Neural cell (in vitro differentiated cells): ENCODE results near the gene PPM1D. TPM values are rescaled to one million over a fixed set of nuclear protein-coding genes. Genes with fewer than 3 reads are reported as not detected.

ENCODE experiments used
- H2AFZ ChIP-seq: fragments of 200-600, 300-800 bp; sonication (generic), shearing (Covaris generic); 2 replicates; pipeline ENCODE4 v1.6.0; 2014; ENCODE audit warnings: low read depth, mild to moderate bottlenecking, antibody characterized with exemption, low read length, moderate library complexity
- H3F3A ChIP-seq: fragments of 200-600 bp; shearing (Covaris generic); 2 replicates; pipeline ENCODE4 v1.6.1; 2016; ENCODE audit warnings: mild to moderate bottlenecking, moderate library complexity, mixed read lengths, antibody characterized with exemption, low read length; ENCODE audit not compliant: insufficient read depth, poor library complexity, severe bottlenecking
- H3K27ac ChIP-seq: fragments of 200-600, 300-800 bp; sonication (generic), shearing (Covaris generic); 2 replicates; pipeline ENCODE4 v1.5.1; 2014; ENCODE audit warnings: mild to moderate bottlenecking, low read length, moderate library complexity
- H3K27me3 ChIP-seq: fragments of 300-800, 200-600 bp; sonication (generic), shearing (Covaris generic); 2 replicates; pipeline ENCODE4 v1.6.0; 2014; ENCODE audit warnings: mild to moderate bottlenecking, low read depth, low read length, moderate library complexity; ENCODE audit not compliant: insufficient read depth
- H3K36me3 ChIP-seq: fragments of 300-800, 200-600 bp; sonication (generic), shearing (Covaris generic); 2 replicates; pipeline ENCODE4 v1.5.1; 2014; ENCODE audit warnings: mild to moderate bottlenecking, antibody characterized with exemption, low read length, moderate library complexity; ENCODE audit not compliant: insufficient read depth
- H3K4me2 ChIP-seq: fragments of 300-800, 200-600 bp; sonication (generic), shearing (Covaris generic); 2 replicates; pipeline ENCODE4 v1.6.0; 2014; ENCODE audit warnings: mild to moderate bottlenecking, low read length
- H3K4me3 ChIP-seq: fragments of 300-800, 200-600 bp; sonication (generic), shearing (Covaris generic); 2 replicates; pipeline ENCODE4 v1.5.1; 2014; ENCODE audit warnings: mild to moderate bottlenecking, low read length, moderate library complexity
- H3K79me2 ChIP-seq: fragments of 200-600 bp; shearing (Covaris generic); replicated peaks from 2 replicates; pipeline ENCODE4 v1.6.0; 2014; ENCODE audit warnings: mild to moderate bottlenecking, low read length, moderate library complexity; ENCODE audit not compliant: insufficient read depth
- H3K9ac ChIP-seq: fragments of 300-800, 200-600 bp; sonication (generic), shearing (Covaris generic); 2 replicates; pipeline ENCODE4 v1.6.1; 2016; ENCODE audit warnings: mild to moderate bottlenecking, low read length, mixed read lengths
- H3K9me2 ChIP-seq: fragments of 200-600 bp; shearing (Covaris generic); 2 replicates; pipeline ENCODE4 v1.6.1; 2016; ENCODE audit warnings: mild to moderate bottlenecking, low read length, mixed read lengths; ENCODE audit not compliant: insufficient read depth
- H3K9me3 ChIP-seq: fragments of 200-600, 300-800 bp; sonication (generic), shearing (Covaris generic); 2 replicates; pipeline ENCODE4 v1.6.1; 2016; ENCODE audit warnings: mild to moderate bottlenecking, mixed run types, low read length, moderate library complexity, mixed read lengths
- H4K20me1 ChIP-seq: fragments of 200-600 bp; shearing (Covaris generic); 2 replicates; pipeline ENCODE4 v1.6.1; 2016; ENCODE audit warnings: mild to moderate bottlenecking, mixed run types; ENCODE audit not compliant: insufficient read depth
- EP300 ChIP-seq: fragments of 450-650 bp; conservative IDR thresholded peaks from 2 replicates; pipeline ENCODE4 v1.6.1; 2014; ENCODE audit warnings: antibody characterized with exemption, mild to moderate bottlenecking, moderate library complexity; ENCODE audit not compliant: poor library complexity, severe bottlenecking
- EZH2 ChIP-seq: fragments of 200-600, 300-800 bp; shearing (Covaris generic), sonication (generic); IDR thresholded peaks from 2 replicates; pipeline ENCODE4 v1.6.1; 2014; ENCODE audit warnings: antibody characterized with exemption, low read length, borderline replicate concordance, mild to moderate bottlenecking; ENCODE audit not compliant: insufficient read depth, poor library complexity, severe bottlenecking
- MXI1 ChIP-seq: fragments of 450-650 bp; conservative IDR thresholded peaks from 2 replicates; pipeline ENCODE4 v1.6.1; 2014; ENCODE audit warnings: antibody characterized with exemption, mild to moderate bottlenecking; ENCODE audit not compliant: poor library complexity, severe bottlenecking
- POLR2AphosphoS5 ChIP-seq: IDR thresholded peaks from 2 replicates; pipeline ENCODE4 v1.6.1; 2012
- RAD21 ChIP-seq: fragments of 450-650 bp; conservative IDR thresholded peaks from 2 replicates; pipeline ENCODE4 v1.6.1; 2014; ENCODE audit warnings: antibody characterized with exemption, mild to moderate bottlenecking, moderate library complexity
- SMC3 ChIP-seq: fragments of 450-650 bp; conservative IDR thresholded peaks from 2 replicates; pipeline ENCODE4 v1.6.1; 2014; ENCODE audit warnings: antibody characterized with exemption, mild to moderate bottlenecking, moderate library complexity; ENCODE audit not compliant: poor library complexity
- TAF1 ChIP-seq: IDR thresholded peaks from 2 replicates; pipeline ENCODE4 v1.6.1; 2012; ENCODE audit warnings: low read depth
- polyA plus RNA-seq: library from polyadenylated mRNA; depleted of rRNA; stranded (reverse); fragments of >200 nt; gene quantifications from 2 replicates; pipeline ENCODE4 v1.2.3, GENCODE V29; 2014
- TF ChIP-seq, protein P1 (sequence below): fragments of 450-650 bp; IDR thresholded peaks from 2 replicates; pipeline ENCODE4 v1.5.1; 2014; ENCODE audit warnings: antibody characterized with exemption, mild to moderate bottlenecking, moderate library complexity; ENCODE audit not compliant: poor library complexity, severe bottlenecking
- TF ChIP-seq, protein P2 (sequence below): IDR thresholded peaks from 2 replicates; pipeline ENCODE4 v1.6.1; 2012; ENCODE audit warnings: borderline replicate concordance

PPM1D gene
- polyA plus RNA-seq, 1 donor from 2014 or later: 14.7 TPM

- Histone ChIP-seq H3K79me2 (peaks cover 63% of the 10 kb centered on the region), H3K4me2 (no peak overlapping the region), H3K36me3 (no peaks in the 10 kb centered on the region), H3F3A (no peaks in the 10 kb centered on the region), H3K9me3 (no peaks in the 10 kb centered on the region), H3K9ac (no peak overlapping the region), H3K27ac (no peak overlapping the region), H2AFZ (no peak overlapping the region), H3K9me2 (no peaks in the 10 kb centered on the region), H3K4me3 (no peak overlapping the region), H4K20me1 (no peaks in the 10 kb centered on the region), H3K27me3 (no peaks in the 10 kb centered on the region)
- TF ChIP-seq, protein P1, sequence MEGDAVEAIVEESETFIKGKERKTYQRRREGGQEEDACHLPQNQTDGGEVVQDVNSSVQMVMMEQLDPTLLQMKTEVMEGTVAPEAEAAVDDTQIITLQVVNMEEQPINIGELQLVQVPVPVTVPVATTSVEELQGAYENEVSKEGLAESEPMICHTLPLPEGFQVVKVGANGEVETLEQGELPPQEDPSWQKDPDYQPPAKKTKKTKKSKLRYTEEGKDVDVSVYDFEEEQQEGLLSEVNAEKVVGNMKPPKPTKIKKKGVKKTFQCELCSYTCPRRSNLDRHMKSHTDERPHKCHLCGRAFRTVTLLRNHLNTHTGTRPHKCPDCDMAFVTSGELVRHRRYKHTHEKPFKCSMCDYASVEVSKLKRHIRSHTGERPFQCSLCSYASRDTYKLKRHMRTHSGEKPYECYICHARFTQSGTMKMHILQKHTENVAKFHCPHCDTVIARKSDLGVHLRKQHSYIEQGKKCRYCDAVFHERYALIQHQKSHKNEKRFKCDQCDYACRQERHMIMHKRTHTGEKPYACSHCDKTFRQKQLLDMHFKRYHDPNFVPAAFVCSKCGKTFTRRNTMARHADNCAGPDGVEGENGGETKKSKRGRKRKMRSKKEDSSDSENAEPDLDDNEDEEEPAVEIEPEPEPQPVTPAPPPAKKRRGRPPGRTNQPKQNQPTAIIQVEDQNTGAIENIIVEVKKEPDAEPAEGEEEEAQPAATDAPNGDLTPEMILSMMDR: no peak
- TF ChIP-seq EZH2 (no peak), MXI1 (no peak), TAF1 (no peak), SMC3 (no peak), RAD21 (no peak), POLR2AphosphoS5 (no peak), EP300 (no peak)
- TF ChIP-seq, protein P2, sequence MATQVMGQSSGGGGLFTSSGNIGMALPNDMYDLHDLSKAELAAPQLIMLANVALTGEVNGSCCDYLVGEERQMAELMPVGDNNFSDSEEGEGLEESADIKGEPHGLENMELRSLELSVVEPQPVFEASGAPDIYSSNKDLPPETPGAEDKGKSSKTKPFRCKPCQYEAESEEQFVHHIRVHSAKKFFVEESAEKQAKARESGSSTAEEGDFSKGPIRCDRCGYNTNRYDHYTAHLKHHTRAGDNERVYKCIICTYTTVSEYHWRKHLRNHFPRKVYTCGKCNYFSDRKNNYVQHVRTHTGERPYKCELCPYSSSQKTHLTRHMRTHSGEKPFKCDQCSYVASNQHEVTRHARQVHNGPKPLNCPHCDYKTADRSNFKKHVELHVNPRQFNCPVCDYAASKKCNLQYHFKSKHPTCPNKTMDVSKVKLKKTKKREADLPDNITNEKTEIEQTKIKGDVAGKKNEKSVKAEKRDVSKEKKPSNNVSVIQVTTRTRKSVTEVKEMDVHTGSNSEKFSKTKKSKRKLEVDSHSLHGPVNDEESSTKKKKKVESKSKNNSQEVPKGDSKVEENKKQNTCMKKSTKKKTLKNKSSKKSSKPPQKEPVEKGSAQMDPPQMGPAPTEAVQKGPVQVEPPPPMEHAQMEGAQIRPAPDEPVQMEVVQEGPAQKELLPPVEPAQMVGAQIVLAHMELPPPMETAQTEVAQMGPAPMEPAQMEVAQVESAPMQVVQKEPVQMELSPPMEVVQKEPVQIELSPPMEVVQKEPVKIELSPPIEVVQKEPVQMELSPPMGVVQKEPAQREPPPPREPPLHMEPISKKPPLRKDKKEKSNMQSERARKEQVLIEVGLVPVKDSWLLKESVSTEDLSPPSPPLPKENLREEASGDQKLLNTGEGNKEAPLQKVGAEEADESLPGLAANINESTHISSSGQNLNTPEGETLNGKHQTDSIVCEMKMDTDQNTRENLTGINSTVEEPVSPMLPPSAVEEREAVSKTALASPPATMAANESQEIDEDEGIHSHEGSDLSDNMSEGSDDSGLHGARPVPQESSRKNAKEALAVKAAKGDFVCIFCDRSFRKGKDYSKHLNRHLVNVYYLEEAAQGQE: no peak
Measured at GRCh38 chr17:60618854-60619526, 19.0 kb downstream of the PPM1D start.

DNA sequence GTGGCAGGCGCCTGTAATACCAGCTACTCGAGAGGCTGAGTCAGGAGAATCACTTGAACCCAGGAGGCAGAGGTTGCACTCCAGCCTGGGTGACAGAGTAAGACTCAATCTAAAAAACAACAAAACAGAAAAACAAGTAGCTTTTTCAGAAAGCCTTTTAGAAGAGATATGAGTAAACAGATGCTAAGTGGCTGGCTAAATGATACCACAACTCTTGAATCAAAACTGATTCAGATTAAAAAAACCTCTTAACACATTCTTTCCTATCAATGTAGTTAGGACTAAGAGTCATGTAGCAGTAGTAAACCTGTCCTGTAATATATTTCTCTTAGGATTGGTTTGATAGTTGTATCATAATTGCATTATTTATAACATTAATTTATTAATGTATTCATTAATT lies 23.0 kb downstream of the PPM1D start:
- no peak overlapping the region for H3K4me3 ChIP-seq
- peaks cover 40% of the 10 kb centered on the region for H3K79me2 ChIP-seq
- H3K27ac ChIP-seq: no peak overlapping the region
- no peaks in the 10 kb centered on the region for H3K9me3 ChIP-seq
- H3K27me3 ChIP-seq: no peaks in the 10 kb centered on the region
- no peaks in the 10 kb centered on the region for H3K36me3 ChIP-seq
- TF ChIP-seq, protein P2: no peak
- TF ChIP-seq RAD21 (no peak), POLR2AphosphoS5 (no peak)
- H3K9ac ChIP-seq: no peak overlapping the region
- H2AFZ ChIP-seq: no peak overlapping the region
- no peaks in the 10 kb centered on the region for H4K20me1 ChIP-seq
- H3K9me2 ChIP-seq: no peaks in the 10 kb centered on the region
- H3K4me2 ChIP-seq: no peak overlapping the region
- H3F3A ChIP-seq: no peaks in the 10 kb centered on the region
